ENCODE measurements around the gene PPEF1. TPM values are rescaled to one million over a fixed set of nuclear protein-coding genes. Genes with fewer than 3 reads are reported as not detected.

Gene PPEF1
- total RNA-seq, 1 experiment from 2014 or later = 0.52 TPM

DNA sequence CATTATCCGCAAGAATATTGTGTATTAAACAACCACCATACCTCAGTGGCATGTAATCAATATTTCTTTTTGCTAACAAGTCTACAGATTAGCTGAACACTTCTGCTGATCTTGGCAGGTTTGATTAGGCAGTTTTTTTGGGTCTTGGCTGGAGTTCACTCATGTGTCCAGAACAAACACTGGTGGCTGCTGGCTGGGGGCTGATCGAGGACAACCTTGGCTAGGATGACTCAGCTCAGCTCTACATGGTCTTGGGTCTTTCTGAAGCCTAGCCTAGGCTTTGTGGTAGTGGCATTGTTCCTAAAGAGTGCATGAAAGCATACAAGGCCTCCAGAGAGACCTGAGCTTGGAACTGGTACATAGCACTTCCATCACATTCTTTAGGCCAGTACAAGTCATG is 41.1 kb downstream of the PPEF1 start:
- Histone ChIP-seq H3K56ac (ENCODE audit: insufficient read length, low read depth, low read length) (no peak overlapping the region), H4K8ac (replicated peaks; ENCODE audit: insufficient read length, low read depth, low read length) (no peak overlapping the region), H3K79me2 (ENCODE audit: insufficient read depth, low read length) (no peaks in the 10 kb centered on the region), H3K79me1 (ENCODE audit: insufficient read depth, low read depth, low read length, poor library complexity, severe bottlenecking) (no peaks in the 10 kb centered on the region), H3K4me1 (ENCODE audit: insufficient read depth, low read length) (no peaks in the 10 kb centered on the region), H2BK120ac (ENCODE audit: low read depth, low read length, poor library complexity, severe bottlenecking) (no peak overlapping the region), H3K9ac (ENCODE audit: extremely low read depth, insufficient read length, low read length) (no peak overlapping the region), H3K9me3 (ENCODE audit: control insufficient read depth, low read depth, low read length) (peaks cover 35% of the 10 kb centered on the region), H4K20me1 (ENCODE audit: control insufficient read depth, insufficient read depth, insufficient read length) (no peaks in the 10 kb centered on the region), H2BK5ac (ENCODE audit: insufficient read length, low read length) (no peak overlapping the region), H3K18ac (ENCODE audit: insufficient read length, low read depth, low read length) (no peak overlapping the region), H3T11ph (ENCODE audit: low read length) (no peak overlapping the region), H2BK20ac (ENCODE audit: low read depth, low read length, poor library complexity, severe bottlenecking) (no peak overlapping the region), H3K23ac (ENCODE audit: insufficient read length, low read depth, low read length) (no peak overlapping the region), H3K4me2 (ENCODE audit: insufficient read depth, insufficient read length, low read length) (no peak overlapping the region), H2BK15ac (ENCODE audit: low read depth, low read length) (no peak overlapping the region), H3K4ac (ENCODE audit: low read depth, low read length) (no peak overlapping the region), H3K14ac (ENCODE audit: insufficient read depth, low read length) (no peak overlapping the region), H2BK12ac (ENCODE audit: insufficient read length, low read depth, low read length) (no peak overlapping the region), H3K23me2 (ENCODE audit: insufficient read length, low read depth, low read length, poor library complexity, severe bottlenecking) (no peaks in the 10 kb centered on the region), H2AK5ac (ENCODE audit: insufficient read length, low read length) (no peak overlapping the region), H4K91ac (ENCODE audit: insufficient read length, low read depth, low read length) (no peak overlapping the region), H3K27ac (ENCODE audit: insufficient read length, low read depth, low read length) (no peak overlapping the region), H3K27me3 (ENCODE audit: insufficient read depth, low read length) (no peaks in the 10 kb centered on the region), H4K5ac (ENCODE audit: insufficient read length, low read depth, low read length) (no peak overlapping the region), H2AFZ (ENCODE audit: low read length) (no peak overlapping the region)
- Mint-ChIP-seq H3K9me3 (peaks cover 64 to 70% of the 10 kb centered on the region in 2 experiments), H3K27me3 (ENCODE audit: low read depth) (no peaks in the 10 kb centered on the region; the same call in 1 of the 2 replicates), H3K4me1 (no peaks in the 10 kb centered on the region; a peak in 1 of 4 replicates), H3K36me3 (ENCODE audit: insufficient read depth in 1 of 3, low read depth in 3 of 3) (no peaks in the 10 kb centered on the region; a peak in 3 of 7 replicates), H3K4me3 (no peak overlapping the region), H3K27ac (no peak overlapping the region)
- DNase-seq = no peak
- no CpG with 5 or more reads among the region's 2 CpGs for WGBS (ENCODE audit: extremely low coverage, insufficient read length, low lambda C conversion rate)
- TF ChIP-seq CTCF (conservative IDR thresholded peaks at IDR 0.05) = no peak

Data from H9 (cell line).